Stimulated activated CD8-positive, alpha-beta memory T cell treated with anti-CD3 and anti-CD28 coated beads, Interleukin-12 subunit alpha, Interleukin-12 subunit beta, amount 100 ng/mL, for 1 hour (primary cell): Measurements from ENCODE around the gene POU5F2.

Source experiments
- DNase-seq: peaks from one replicate; pipeline ENCODE4 v3.0.0-alpha.2; 2020; ENCODE audit warnings: low read depth

The POU5F2 gene

GRCh38 chr5:93715761-93716160, 25.6 kb downstream of the POU5F2 start:
- no peak for DNase-seq

DNA sequence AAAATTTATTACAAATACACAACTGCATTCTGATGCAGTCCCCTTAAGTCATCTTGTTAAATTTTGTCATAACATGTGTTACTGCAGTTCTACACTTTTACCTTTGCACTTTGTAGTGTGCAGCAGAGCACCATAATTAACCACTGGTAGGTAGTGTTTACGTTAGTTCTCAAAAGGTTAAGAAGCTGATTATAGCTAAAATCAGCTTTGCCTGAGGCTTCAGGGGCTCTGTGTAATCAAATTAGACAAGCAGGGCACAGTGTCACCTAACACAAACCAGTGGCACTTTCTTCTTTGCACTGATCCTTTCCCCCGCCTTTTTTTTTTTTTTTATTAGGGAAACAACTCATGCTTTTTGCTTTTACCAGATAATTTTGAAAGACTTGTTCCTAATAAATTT, 26.1 kb downstream of the POU5F2 start:
- no peak for DNase-seq

- no peak for DNase-seq
These were observed 33.0 kb downstream of the POU5F2 start for GRCh38 chr5:93708442-93708841.

DNA sequence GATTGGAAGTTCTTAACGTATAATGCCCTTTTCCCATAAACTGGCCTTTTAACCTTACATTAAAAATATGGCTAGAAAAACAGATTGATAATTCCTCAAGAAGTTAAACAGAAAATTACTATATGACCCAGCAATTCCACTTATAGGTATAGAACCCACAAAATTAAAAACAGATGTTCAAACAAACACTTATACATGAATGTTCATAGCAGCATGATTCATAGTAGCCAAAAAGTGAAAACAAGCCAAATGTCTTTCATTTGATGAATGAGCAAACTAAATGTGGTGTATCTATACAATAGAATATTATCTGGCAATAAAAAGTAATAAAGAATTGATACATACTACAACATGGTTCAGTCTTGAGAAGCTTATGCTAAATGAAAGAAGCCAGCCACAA, 35.5 kb downstream of the POU5F2 start:
- DNase-seq: no peak

DNA sequence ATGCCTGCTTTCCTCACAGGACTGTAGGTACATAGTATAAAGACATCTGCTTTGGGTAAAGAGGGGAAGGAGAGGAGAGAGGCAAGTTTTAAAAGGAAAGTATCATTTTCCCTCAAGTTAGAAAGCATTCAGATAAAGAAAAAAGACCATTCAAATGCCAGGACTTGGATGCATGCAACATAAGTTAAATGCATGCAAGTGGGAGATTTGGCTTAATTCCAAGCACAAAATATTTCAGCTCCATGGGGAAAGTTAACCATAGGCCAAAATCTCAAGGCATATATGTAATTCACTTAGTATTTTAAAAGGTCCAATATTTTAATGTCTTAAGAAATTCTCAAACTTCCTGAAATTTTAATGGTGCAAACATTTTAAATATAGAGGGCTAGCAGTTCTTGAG, 36.4 kb downstream of the POU5F2 start:
- no peak for DNase-seq

GRCh38 chr5:93691997-93692396, 49.4 kb downstream of the POU5F2 start:
- no peak for DNase-seq
